Epithelial cell of esophagus (primary cell): ENCODE data around the gene CSMD2.

Experiments used
- DNase-seq: peaks from one replicate; pipeline ENCODE4 v3.0.0; 2010; ENCODE audit warnings: low read depth
- H3K4me3 ChIP-seq: 2 replicates; pipeline ENCODE4 v1.5.1; 2011; ENCODE audit warnings: mild to moderate bottlenecking, low read length, control low read depth
- CTCF ChIP-seq: IDR thresholded peaks from 2 replicates; pipeline ENCODE4 v1.5.1; 2011; ENCODE audit warnings: low read depth, mild to moderate bottlenecking, low read length, control low read depth, inconsistent platforms; ENCODE audit not compliant: insufficient read depth; ENCODE audit errors: missing control alignments

The CSMD2 gene

GRCh38 chr1:33623811-33624210 lies 541.2 kb downstream of the CSMD2 start:
- TF ChIP-seq CTCF: no peak
- no peak overlapping the region for H3K4me3 ChIP-seq

GRCh38 chr1:33622757-33623156 lies 542.3 kb downstream of the CSMD2 start:
- H3K4me3 ChIP-seq: no peak overlapping the region
- no peak for TF ChIP-seq CTCF
- no peak for DNase-seq

More at GRCh38 chr1:33623811-33624210, 541.2 kb downstream of the CSMD2 start:
- DNase-seq: no peak

GRCh38 chr1:33618636-33619035 lies 546.4 kb downstream of the CSMD2 start:
- TF ChIP-seq CTCF: no peak
- no peak overlapping the region for H3K4me3 ChIP-seq
- DNase-seq: no peak

GRCh38 chr1:33617451-33617850 lies 547.6 kb downstream of the CSMD2 start:
- DNase-seq: no peak
- TF ChIP-seq CTCF: no peak
- no peak overlapping the region for H3K4me3 ChIP-seq

- no peak overlapping the region for H3K4me3 ChIP-seq
- DNase-seq: no peak
- no peak for TF ChIP-seq CTCF
These were observed 548.2 kb downstream of the CSMD2 start for GRCh38 chr1:33616780-33617179.

- TF ChIP-seq CTCF: no peak
- DNase-seq: no peak
- no peak overlapping the region for H3K4me3 ChIP-seq
These were observed 549.5 kb downstream of the CSMD2 start for GRCh38 chr1:33615546-33615945.

GRCh38 chr1:33610864-33611455 lies 554.1 kb downstream of the CSMD2 start:
- no peak for DNase-seq
- no peak overlapping the region for H3K4me3 ChIP-seq
- no peak for TF ChIP-seq CTCF
